AG04449 (cell line): ENCODE data around the gene ABCC11.

Source experiments
- CTCF ChIA-PET: fragments of 350-600 bp; formaldehyde crosslinking; extraction: SDS; loops from one replicate; lab custom pipeline; 2021; ENCODE audit warnings: antibody characterized with exemption; lab: Yijun Ruan, JAX
- POLR2A ChIA-PET: fragments of 400-600, 350-600 bp; formaldehyde crosslinking; extraction: SDS; loops from one replicate; lab custom pipeline; 2020; ENCODE audit warnings: antibody characterized with exemption, inconsistent platforms; lab: Yijun Ruan, JAX
- DNase-seq: peaks from one replicate; pipeline ENCODE4 v3.0.0-alpha.2; 2010; ENCODE audit warnings: low read depth, low spot score
- H3K4me3 ChIP-seq: 2 replicates; pipeline ENCODE4 v1.5.1; 2011; ENCODE audit warnings: low read depth, mild to moderate bottlenecking, control low read depth, low read length
- CTCF ChIP-seq: IDR thresholded peaks from one replicate; pipeline ENCODE4 v1.5.1; 2011; ENCODE audit warnings: mild to moderate bottlenecking, moderate library complexity, low read length, control low read depth, inconsistent platforms; ENCODE audit not compliant: insufficient read depth; ENCODE audit errors: missing control alignments

ABCC11 gene

GRCh38 chr16:48291303-48291702 lies 44.0 kb upstream of the ABCC11 start:
- no peak for TF ChIP-seq CTCF
- CTCF ChIA-PET = interaction anchor here (1.9 to 2.0 kb wide), 2 partner anchors 9 to 332 kb away, joined by 6 to 7 read pairs; no protein-coding TSS in a partner anchor
- DNase-seq = no peak
- POLR2A ChIA-PET = no interaction called here
- no peak overlapping the region for H3K4me3 ChIP-seq

GRCh38 chr16:48287239-48287638 lies 39.9 kb upstream of the ABCC11 start:
- CTCF ChIA-PET = interaction anchor here (1.3 to 1.5 kb wide), 2 partner anchors 336 to 343 kb away, joined by 3 to 4 read pairs; no protein-coding TSS in a partner anchor
- no peak for DNase-seq
- POLR2A ChIA-PET = no interaction called here
- TF ChIP-seq CTCF = no peak
- no peak overlapping the region for H3K4me3 ChIP-seq

GRCh38 chr16:48284772-48285409 lies 37.6 kb upstream of the ABCC11 start:
- CTCF ChIA-PET = interaction anchor here (1.1 kb wide), 1 partner anchor 338 kb away, joined by 3 read pairs; no protein-coding TSS in a partner anchor
- POLR2A ChIA-PET = no interaction called here
- no peak for TF ChIP-seq CTCF
- DNase-seq = no peak
- H3K4me3 ChIP-seq = no peak overlapping the region

GRCh38 chr16:48282636-48283263 lies 35.4 kb upstream of the ABCC11 start:
- H3K4me3 ChIP-seq = no peak overlapping the region
- no peak for TF ChIP-seq CTCF
- ChIA-PET CTCF (interaction anchor here (1.0 kb wide), 1 partner anchor 340 kb away, joined by 4 read pairs; no protein-coding TSS in a partner anchor), POLR2A (interaction anchor here (1.1 kb wide), 1 partner anchor 103 kb away, joined by 3 read pairs; the partner anchor contains the start of gene SIAH1)
- no peak for DNase-seq

GRCh38 chr16:48280546-48280945 lies 33.2 kb upstream of the ABCC11 start:
- ChIA-PET POLR2A (no interaction called here), CTCF (no interaction called here)
- DNase-seq = no peak
- H3K4me3 ChIP-seq = no peak overlapping the region
- TF ChIP-seq CTCF = no peak

- TF ChIP-seq CTCF = no peak
- POLR2A ChIA-PET = no interaction called here
- CTCF ChIA-PET = no interaction called here
- H3K4me3 ChIP-seq = no peak overlapping the region
- DNase-seq = no peak
These were observed 31.9 kb upstream of the ABCC11 start for GRCh38 chr16:48279199-48279598.
